ENCODE results near the gene IVD. TPM values are rescaled to one million over a fixed set of nuclear protein-coding genes. Genes with fewer than 3 reads are reported as not detected.

IVD gene
- total RNA-seq, 1 donor from 2014 or later, result 115 TPM

- intact Hi-C loops (cut with DNase I), result loop anchor here (10.0 kb wide), 1 partner anchor 61 kb away; no protein-coding TSS in a partner anchor
- no peak for TF ChIP-seq CTCF (IDR thresholded peaks at IDR 0.05)
- Histone ChIP-seq H3K4me1 (peaks cover 15% of the 10 kb centered on the region), H3K27ac (no peak overlapping the region), H3K4me3 (no peak overlapping the region), H3K9me3 (no peaks in the 10 kb centered on the region), H3K27me3 (no peaks in the 10 kb centered on the region), H3K36me3 (no peaks in the 10 kb centered on the region)
- no peak for ATAC-seq
- no peak for DNase-seq
Observed at GRCh38 chr15:40425681-40426080, 20.1 kb downstream of the IVD start.

- no peak overlapping the region for H3K4me3 ChIP-seq
- no peaks in the 10 kb centered on the region for H3K9me3 ChIP-seq
- no peak for TF ChIP-seq CTCF (IDR thresholded peaks at IDR 0.05)
- no peak overlapping the region for H3K27ac ChIP-seq
- no peak for DNase-seq
- no peaks in the 10 kb centered on the region for H3K27me3 ChIP-seq
- intact Hi-C loops (cut with DNase I), result loop anchor here (10.0 kb wide), 1 partner anchor 62 kb away; no protein-coding TSS in a partner anchor
- no peaks in the 10 kb centered on the region for H3K36me3 ChIP-seq
- no peaks in the 10 kb centered on the region for H3K4me1 ChIP-seq
- ATAC-seq, result no peak
Observed at GRCh38 chr15:40427188-40427587, 21.6 kb downstream of the IVD start.

GRCh38 chr15:40428185-40428584 lies 22.6 kb downstream of the IVD start:
- H3K4me3 ChIP-seq, result no peak overlapping the region
- TF ChIP-seq CTCF (IDR thresholded peaks at IDR 0.05), result no peak
- ATAC-seq, result peak; percentile 60
- H3K27me3 ChIP-seq, result no peaks in the 10 kb centered on the region
- no peaks in the 10 kb centered on the region for H3K9me3 ChIP-seq
- H3K27ac ChIP-seq, result no peak overlapping the region
- no peak for DNase-seq
- H3K4me1 ChIP-seq, result no peaks in the 10 kb centered on the region
- no peaks in the 10 kb centered on the region for H3K36me3 ChIP-seq
- intact Hi-C loops (cut with DNase I), result loop anchor here (10.0 kb wide), 1 partner anchor 63 kb away; no protein-coding TSS in a partner anchor

DNA sequence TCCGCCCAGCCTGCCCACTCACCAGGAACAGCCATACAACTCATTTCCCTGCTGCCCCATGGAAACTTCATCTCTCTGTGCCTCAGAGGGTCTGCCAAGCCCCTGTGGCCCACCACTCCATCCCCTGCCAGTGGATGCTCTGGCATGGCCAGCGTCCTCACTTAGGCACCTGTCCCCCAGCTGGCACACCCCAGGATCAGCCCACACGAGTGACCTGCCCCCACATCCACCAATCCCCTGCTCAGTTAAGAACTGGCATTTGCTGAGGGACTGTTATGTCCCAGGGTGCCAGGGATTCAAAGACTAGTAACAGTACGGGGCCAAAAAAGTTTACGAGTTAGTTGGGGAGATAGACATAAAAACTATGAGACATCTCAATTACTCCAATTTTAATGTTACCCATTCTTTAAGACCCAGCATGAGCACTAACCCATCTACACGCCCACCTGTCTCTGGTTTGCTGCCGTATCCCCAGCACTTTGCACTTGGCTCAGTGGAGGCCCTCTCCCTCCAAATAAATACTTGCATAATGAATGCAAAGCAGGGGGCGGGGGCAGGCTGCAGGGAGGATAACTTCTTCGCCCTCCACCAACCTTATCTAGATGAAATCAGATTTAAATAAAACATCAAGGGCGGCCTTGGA lies 23.6 kb downstream of the IVD start:
- no peak for TF ChIP-seq CTCF (IDR thresholded peaks at IDR 0.05)

DNA sequence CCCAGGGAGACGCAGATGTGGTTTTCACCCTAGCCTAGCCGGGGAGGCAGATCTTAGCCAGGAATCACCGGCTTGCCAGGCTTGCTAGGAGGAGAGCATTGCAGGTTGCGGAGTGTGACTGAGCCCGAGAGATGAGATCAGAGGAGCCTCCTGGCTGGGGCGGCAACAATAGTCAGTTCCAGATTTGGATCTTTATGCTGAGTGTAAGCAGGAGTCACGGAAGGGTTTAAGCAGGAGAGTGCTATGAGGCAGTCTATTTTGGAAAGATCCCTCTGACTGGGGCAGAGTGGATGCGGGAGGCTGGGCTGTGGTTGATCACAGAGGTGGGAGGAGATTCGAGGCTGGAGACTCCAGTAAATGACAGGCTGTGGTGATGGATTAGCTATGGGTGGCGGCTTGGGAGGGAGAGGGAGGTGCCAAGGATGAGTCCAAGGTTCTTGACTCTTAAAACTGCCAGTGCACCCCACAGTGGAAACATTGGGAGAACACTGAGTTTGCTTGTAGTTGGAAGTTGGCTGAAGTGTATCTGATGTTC lies 24.7 kb downstream of the IVD start:
- Histone ChIP-seq H3K36me3 (no peaks in the 10 kb centered on the region), H3K27ac (no peak overlapping the region), H3K4me1 (no peaks in the 10 kb centered on the region), H3K27me3 (peaks cover 2% of the 10 kb centered on the region), H3K9me3 (no peaks in the 10 kb centered on the region), H3K4me3 (no peak overlapping the region)
- TF ChIP-seq CTCF (IDR thresholded peaks at IDR 0.05), result no peak
- intact Hi-C loops (cut with DNase I), result no loop called here
- DNase-seq (no peak), ATAC-seq (no peak)

More for the DNA sequence above, 23.6 kb downstream of the IVD start:
- DNase-seq (no peak), ATAC-seq (no peak)
- H3K36me3 ChIP-seq, result no peaks in the 10 kb centered on the region
- H3K4me1 ChIP-seq, result no peaks in the 10 kb centered on the region
- no peak overlapping the region for H3K27ac ChIP-seq
- intact Hi-C loops (cut with DNase I), result loop anchor here (10.0 kb wide), 1 partner anchor 64 kb away; no protein-coding TSS in a partner anchor
- H3K4me3 ChIP-seq, result no peak overlapping the region
- H3K9me3 ChIP-seq, result no peaks in the 10 kb centered on the region
- H3K27me3 ChIP-seq, result no peaks in the 10 kb centered on the region
